Stomach (tissue), 4 donors: ENCODE measurements around the gene IBA57.

ENCODE experiments used
- CTCF ChIP-seq, 7 experiments: fragments of 450-650 bp in 4 of 7; fragments of 200-600 bp in 3 of 7; sonication (generic) in 3 of 7; IDR thresholded peaks; one replicate each; pipeline ENCODE4 v1.5.1; 2016 to 2019; ENCODE audit warnings: antibody characterized with exemption in 7 of 7, control low read depth in 2 of 7, mild to moderate bottlenecking in 1 of 7
- EP300 ChIP-seq: sonication (generic); formaldehyde crosslinking; IDR thresholded peaks from one replicate; pipeline ENCODE4 v1.6.1; 2017; ENCODE audit warnings: antibody characterized with exemption
- POLR2AphosphoS5 ChIP-seq, 3 donors: sonication (generic); formaldehyde crosslinking; IDR thresholded peaks; one replicate each; pipeline ENCODE4 v1.6.1; 2016; ENCODE audit warnings: antibody characterized with exemption in 3 of 3

- TF ChIP-seq CTCF (IDR thresholded peaks at IDR 0.05): no peak
- TF ChIP-seq POLR2AphosphoS5 (IDR thresholded peaks at IDR 0.05): no peak
- no peak for TF ChIP-seq EP300
These were observed 5.8 kb downstream of the IBA57 start for GRCh38 chr1:228171221-228171891.
